NOMO-1 treated with dmso at 0.1 percent for 144 hours (cell line): ENCODE data around the gene ZNF277.

Experiments
- DNase-seq: peaks from one replicate; lab custom pipeline; 2025; ENCODE audit not compliant: unreplicated experiment; lab: John Stamatoyannopoulos, UW

The ZNF277 gene

DNA sequence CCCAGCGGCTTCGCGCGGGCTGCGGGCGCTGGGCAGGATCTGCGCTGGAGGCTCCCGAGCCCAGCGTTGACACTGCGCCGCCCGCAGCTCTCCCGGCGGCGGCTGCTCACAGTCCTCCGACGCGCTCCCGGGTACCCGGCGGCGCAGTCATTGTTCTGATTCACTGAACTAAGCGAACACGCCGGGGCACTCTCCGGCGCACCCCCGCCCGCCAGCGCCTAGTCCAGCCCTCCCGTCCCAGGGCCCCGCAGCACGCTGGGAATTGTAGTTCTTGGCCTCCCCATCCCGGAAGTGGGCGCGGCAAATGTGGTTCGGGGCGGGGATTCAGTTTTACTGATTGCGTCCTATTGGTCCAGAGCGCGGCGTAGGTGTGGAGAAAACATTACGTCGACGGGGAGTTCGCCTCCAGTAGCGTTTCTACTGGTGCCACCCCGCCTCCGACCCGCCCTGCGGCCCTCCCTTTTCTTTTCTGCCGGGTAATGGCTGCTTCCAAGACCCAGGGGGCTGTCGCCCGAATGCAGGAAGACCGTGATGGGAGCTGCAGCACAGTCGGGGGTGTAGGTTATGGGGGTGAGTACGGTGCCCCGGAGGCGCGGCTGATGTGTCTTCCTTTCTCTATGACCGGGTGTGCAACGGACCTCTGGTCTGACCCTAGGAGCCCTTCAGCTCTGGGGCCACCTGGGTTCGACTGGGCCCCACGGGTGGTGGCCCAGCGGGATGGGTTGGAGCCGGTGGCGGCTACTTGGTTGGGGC, at the start of gene ZNF277, which contains the start of gene DOCK4:
Gene ZNF277, plus strand, starts transcription at position 458 of the 753 bp plus-strand sequence. Its CDS starts 22 bp downstream, at position 480.
Gene DOCK4, minus strand, starts transcription at position 162 of the 753 bp plus-strand sequence. CDS start 261 bp downstream, outside the sequence.
- DNase-seq = peak; percentile 84

DNA sequence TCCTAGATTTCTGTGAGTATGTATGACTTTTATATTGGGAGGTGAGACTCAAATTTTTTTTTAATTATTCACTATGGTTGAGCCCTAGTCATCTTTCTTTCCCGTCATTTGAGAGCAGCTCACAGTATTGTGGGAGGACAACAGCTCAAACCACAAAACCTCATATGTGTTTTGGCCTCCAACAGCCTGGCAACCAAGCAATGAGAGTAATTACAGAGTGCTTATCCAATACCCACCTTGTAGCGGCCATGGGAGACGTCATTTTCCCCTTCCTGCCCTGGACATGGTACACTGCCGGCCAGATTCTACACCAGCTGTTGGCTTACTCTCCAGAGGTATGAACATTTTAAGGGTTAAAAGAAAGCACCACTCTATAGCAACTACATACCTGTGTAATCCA, 49.4 kb upstream of the ZNF277 start:
- DNase-seq = no peak

GRCh38 chr7:112159351-112159750, 47.1 kb upstream of the ZNF277 start:
- DNase-seq = peak; percentile 2

DNA sequence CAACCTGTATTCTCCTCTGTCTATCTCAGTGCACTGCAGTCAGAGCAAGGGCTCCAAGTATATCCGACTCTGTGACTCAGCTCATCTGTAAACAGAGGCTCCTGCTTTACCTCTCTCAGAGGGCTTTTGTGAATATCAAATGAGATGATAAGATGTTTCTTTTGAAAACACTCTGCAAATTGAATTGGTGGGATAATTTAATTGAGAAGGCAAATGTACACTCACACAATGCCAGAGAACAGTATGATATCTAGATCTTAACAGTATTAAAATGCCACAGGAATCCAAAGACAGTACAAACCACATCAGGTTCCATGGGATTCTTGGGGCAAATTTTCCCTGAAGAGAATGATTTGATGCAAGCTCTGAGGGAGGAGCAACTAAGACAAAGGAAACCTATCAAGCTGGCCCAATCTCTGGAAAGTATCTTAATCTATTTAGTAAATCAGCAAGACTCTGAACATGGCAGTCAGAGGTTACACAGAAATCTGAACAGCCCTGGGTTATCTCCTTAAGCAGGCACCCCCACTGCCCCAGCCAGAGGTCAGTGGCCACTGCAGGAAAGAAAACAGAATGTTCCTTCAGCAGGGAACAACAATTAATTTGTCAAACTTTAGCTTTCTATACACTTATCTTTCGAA, 46.2 kb upstream of the ZNF277 start:
- no peak for DNase-seq

- no peak for DNase-seq
Measured at GRCh38 chr7:112160771-112161150, 45.7 kb upstream of the ZNF277 start.

- DNase-seq = no peak
Measured at GRCh38 chr7:112161253-112162141, 45.0 kb upstream of the ZNF277 start.

DNA sequence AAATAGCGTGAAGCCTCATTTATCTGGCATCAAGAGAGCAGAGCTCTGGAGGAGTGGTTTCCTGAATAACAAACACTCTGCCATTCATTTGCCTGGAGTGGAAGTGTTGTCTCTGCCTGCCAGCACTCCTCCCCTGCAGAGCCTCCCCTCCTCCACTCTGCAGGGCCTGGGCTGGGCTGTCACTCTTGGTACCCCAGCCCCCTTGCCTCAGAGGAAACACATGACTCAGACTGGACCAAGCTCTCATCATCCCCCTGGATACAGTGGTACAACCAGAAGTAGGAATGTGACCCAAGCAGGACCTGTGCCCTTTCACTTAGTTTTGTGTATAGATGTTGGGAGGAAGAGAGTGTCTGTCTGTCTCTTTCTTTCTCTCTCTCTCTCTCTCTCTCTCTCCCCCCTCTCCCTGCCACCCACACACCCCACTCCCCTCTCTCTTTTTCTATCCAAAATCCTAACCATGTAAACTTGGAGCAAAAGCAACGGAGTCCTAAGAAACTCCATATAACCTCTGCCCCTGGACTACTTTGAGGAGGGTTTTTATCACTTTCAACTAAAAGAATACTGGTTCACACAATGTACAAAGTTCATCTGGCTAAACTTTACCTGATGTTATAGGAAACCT, 44.2 kb upstream of the ZNF277 start:
- DNase-seq = no peak

DNA sequence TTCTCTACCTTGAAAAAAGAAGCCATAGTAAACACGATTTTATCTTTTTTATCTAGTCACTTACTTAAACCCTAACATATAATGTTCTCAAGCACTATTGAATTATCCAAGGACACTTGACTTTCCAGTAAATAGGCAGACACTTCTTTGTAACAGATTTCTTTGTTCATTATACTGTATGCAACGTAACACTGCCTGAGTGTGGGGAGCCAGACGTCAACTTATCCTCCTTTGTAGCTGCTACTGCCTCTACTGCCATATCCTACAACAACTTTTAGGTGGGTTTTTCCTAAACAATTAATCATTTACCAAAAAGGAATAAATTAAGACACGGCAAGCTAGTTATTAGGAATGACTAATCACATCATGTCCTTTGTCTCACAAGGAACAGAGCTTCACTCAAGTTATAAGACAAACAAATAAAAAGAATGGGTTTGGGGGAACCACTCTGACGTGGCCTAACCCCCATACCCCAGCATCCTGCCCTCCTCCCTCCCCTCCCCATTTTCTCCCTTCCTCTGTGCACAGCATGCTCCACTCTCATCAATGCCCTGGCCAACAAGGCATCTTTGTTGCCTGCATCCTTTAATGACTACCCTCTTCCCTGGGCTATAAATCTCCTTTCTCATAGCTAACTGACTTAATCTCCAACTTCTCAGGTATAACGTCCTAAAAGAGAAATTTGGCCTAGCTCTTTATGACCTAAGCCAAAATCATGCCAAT, 43.5 kb upstream of the ZNF277 start:
- DNase-seq = no peak

GRCh38 chr7:112167147-112167546, 39.3 kb upstream of the ZNF277 start:
- DNase-seq = no peak

DNA sequence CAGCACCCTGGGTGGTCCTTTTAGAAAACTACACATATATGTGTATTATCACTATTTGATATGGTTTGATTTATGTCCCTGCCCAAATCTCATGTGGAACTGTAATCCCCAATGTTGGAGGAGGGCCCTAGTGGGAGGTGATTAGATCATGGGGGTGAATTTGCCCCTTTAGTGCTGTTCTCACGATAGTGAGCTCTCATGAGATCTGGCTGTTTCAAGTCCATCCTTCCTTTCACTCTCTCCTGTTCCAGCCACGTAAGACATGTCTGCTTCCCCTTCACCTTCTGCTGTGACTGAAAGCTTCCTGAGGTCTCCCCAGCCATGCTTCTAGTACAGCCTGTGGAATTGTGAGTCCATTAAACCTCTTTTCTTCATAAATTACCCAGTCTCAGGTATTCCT, 37.6 kb upstream of the ZNF277 start:
- DNase-seq = no peak

GRCh38 chr7:112171673-112172072, 34.8 kb upstream of the ZNF277 start:
- no peak for DNase-seq

DNA sequence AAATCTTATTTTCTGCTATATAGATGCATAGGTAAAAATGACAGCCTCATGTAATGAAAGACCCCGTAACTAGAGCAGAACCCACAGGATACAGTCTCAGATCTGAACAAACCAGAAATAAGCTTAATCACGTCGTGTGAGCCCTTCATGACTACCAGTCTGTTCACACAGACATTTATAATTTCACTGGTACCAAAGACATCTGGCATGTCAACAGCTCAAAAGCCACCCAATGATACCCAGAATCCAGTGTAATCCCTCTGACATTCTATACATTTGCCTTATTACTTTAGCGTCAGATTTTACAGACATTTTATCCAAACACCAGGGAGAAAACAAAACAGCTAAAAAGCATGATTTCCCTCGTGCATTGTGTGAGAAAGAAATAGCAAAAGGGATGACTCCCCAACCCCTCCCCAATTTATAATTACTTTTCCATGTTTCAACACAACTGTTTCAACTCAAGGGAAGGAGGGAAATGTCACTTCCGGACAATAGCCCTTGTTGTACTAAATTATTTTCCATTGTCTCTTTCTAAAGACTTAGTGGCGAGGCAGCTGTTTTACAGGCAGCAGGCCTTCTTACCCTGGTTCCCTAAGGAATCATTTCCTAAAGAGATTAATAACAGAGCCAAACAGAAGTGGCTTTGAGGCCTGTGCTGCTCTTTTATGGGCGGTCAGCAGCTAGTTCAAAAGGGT, 33.5 kb upstream of the ZNF277 start:
- no peak for DNase-seq

DNA sequence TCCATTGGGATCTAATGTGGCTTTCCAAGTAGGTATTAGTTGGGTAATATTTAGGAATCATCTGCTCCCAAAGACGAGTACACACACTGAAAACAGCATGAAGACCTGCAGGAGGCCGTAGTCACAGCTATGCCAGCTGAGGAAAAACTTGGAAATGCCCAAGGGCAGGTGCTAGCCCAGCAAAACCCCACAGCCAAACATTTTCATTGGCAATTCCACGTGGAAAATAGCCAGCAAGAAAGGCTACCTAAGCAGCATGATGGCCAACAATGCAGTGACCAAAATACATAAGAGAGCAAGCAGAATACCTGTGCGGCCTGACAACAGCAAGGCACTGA, 33.0 kb upstream of the ZNF277 start:
- no peak for DNase-seq

GRCh38 chr7:112174192-112174591, 32.3 kb upstream of the ZNF277 start:
- no peak for DNase-seq

GRCh38 chr7:112176241-112176640, 30.3 kb upstream of the ZNF277 start:
- no peak for DNase-seq

DNA sequence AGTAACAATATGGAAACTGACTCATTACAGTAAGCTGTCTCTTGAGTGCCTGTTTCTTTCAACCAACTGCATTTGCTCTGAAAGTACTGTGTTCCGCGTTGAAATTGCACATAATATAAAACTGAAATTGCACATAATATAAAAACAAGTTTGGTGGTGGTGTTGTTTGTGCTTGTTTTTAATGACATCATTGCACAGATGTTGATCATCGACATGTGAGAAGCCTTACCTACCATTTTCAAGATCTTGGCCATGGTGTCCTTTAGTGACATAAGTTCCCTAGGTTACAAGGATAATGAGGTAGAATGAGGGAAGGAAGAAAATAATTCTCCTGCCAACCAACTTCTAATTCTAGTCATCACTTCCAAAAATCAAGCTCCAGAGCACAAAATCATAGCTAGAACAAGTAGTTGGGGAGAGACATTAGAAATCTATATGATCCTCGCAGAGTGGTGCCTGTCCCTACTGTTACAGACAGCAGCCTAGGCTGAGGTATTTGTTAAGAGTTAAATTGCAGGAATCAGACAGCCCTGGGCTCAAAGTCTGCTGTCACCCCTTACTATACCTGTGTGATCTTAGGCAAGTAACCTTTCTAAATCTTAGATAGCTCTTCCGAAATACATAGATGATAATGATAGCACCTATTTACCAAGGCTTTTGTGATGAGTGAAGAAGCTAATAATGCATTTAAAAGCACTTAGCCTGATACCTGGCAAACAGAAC, 29.6 kb upstream of the ZNF277 start:
- no peak for DNase-seq

DNA sequence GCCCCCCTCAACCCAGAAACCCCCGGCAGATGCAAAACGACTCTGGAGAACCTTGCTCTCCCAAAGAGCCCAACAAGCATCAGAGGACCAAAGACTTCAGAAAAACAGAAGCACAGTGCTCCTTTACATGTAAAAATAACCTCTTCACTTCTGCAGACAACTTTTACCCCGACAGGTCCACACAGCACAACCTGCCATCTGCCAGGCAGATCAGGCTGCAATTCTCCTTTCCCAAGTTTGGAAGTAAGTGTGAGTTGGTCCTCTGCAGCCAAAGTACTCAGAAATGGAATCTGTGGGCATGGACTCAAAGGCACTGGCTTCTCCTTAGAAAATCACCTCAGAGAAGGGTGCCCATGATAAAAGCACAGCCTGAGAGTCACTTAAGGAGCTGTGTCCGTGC, 26.3 kb upstream of the ZNF277 start:
- no peak for DNase-seq

- DNase-seq = no peak
Measured at GRCh38 chr7:112182749-112183148, 23.7 kb upstream of the ZNF277 start.

- DNase-seq = no peak
Measured at GRCh38 chr7:112183266-112183665, 23.2 kb upstream of the ZNF277 start.
